Parathyroid adenoma (tissue), 2 donors: ENCODE measurements around the gene CLEC4E.

Experiments used
- H2AFZ ChIP-seq: fragments of 300-600 bp; sonication (generic); one replicate; pipeline ENCODE4 v1.7.0; 2017; ENCODE audit warnings: antibody characterized with exemption, mild to moderate bottlenecking
- H3K27ac ChIP-seq: fragments of 300-600 bp; sonication (generic); one replicate; pipeline ENCODE4 v1.7.0; 2017
- H3K27me3 ChIP-seq: fragments of 300-600 bp; sonication (generic); one replicate; pipeline ENCODE4 v1.7.0; 2017; ENCODE audit warnings: low read length; ENCODE audit not compliant: control insufficient read depth, insufficient read depth
- H3K36me3 ChIP-seq: fragments of 300-600 bp; sonication (generic); one replicate; pipeline ENCODE4 v1.7.0; 2017; ENCODE audit warnings: low read length; ENCODE audit not compliant: control insufficient read depth, insufficient read depth
- H3K4me1 ChIP-seq: fragments of 300-600 bp; sonication (generic); one replicate; pipeline ENCODE4 v1.7.0; 2017; ENCODE audit warnings: control low read depth
- H3K4me2 ChIP-seq: fragments of 300-600 bp; sonication (generic); one replicate; pipeline ENCODE4 v1.7.0; 2017; ENCODE audit warnings: low read length
- H3K4me3 ChIP-seq: fragments of 300-600 bp; sonication (generic); one replicate; pipeline ENCODE4 v1.7.0; 2017; ENCODE audit warnings: low read depth, low read length
- H3K79me2 ChIP-seq: fragments of 300-600 bp; sonication (generic); one replicate; pipeline ENCODE4 v1.7.0; 2017; ENCODE audit warnings: control low read depth
- H3K9ac ChIP-seq: fragments of 300-600 bp; sonication (generic); one replicate; pipeline ENCODE4 v1.7.0; 2017; ENCODE audit warnings: mild to moderate bottlenecking
- H3K9me3 ChIP-seq: fragments of 300-600 bp; sonication (generic); one replicate; pipeline ENCODE4 v1.7.0; 2017; ENCODE audit warnings: low read length; ENCODE audit not compliant: control insufficient read depth
- CTCF ChIP-seq: fragments of 300-600 bp; sonication (generic); IDR thresholded peaks from one replicate; pipeline ENCODE4 v1.7.0; 2017; ENCODE audit warnings: antibody characterized with exemption, mild to moderate bottlenecking
- donor health status: primary hyperparathyroidism.

CLEC4E gene

GRCh38 chr12:8563356-8563755, 22.7 kb upstream of the CLEC4E start:
- Histone ChIP-seq H3K4me1 (no peaks in the 10 kb centered on the region), H3K9me3 (no peaks in the 10 kb centered on the region), H3K4me2 (no peak overlapping the region), H3K79me2 (no peaks in the 10 kb centered on the region), H3K27me3 (no peaks in the 10 kb centered on the region), H3K27ac (no peak overlapping the region), H3K36me3 (no peaks in the 10 kb centered on the region), H3K9ac (no peak overlapping the region), H2AFZ (no peak overlapping the region), H3K4me3 (no peak overlapping the region)
- TF ChIP-seq CTCF = no peak

GRCh38 chr12:8562310-8562709, 21.6 kb upstream of the CLEC4E start:
- Histone ChIP-seq H3K27ac (no peak overlapping the region), H3K4me2 (no peak overlapping the region), H2AFZ (no peak overlapping the region), H3K36me3 (no peaks in the 10 kb centered on the region), H3K9ac (no peak overlapping the region), H3K4me1 (no peaks in the 10 kb centered on the region), H3K9me3 (no peaks in the 10 kb centered on the region), H3K79me2 (no peaks in the 10 kb centered on the region), H3K27me3 (no peaks in the 10 kb centered on the region), H3K4me3 (no peak overlapping the region)
- TF ChIP-seq CTCF = no peak

- Histone ChIP-seq H3K27ac (no peak overlapping the region), H3K79me2 (no peaks in the 10 kb centered on the region), H3K36me3 (no peaks in the 10 kb centered on the region), H3K27me3 (no peaks in the 10 kb centered on the region), H3K9me3 (no peaks in the 10 kb centered on the region), H3K4me1 (no peaks in the 10 kb centered on the region), H2AFZ (no peak overlapping the region), H3K9ac (no peak overlapping the region), H3K4me3 (no peak overlapping the region), H3K4me2 (no peak overlapping the region)
- TF ChIP-seq CTCF = no peak
Measured at GRCh38 chr12:8561011-8561410, 20.3 kb upstream of the CLEC4E start.

GRCh38 chr12:8559676-8560075, 19.0 kb upstream of the CLEC4E start:
- Histone ChIP-seq H3K36me3 (no peaks in the 10 kb centered on the region), H3K9me3 (no peaks in the 10 kb centered on the region), H3K27me3 (no peaks in the 10 kb centered on the region), H2AFZ (no peak overlapping the region), H3K27ac (no peak overlapping the region), H3K9ac (no peak overlapping the region), H3K4me2 (no peak overlapping the region), H3K4me3 (no peak overlapping the region), H3K79me2 (no peaks in the 10 kb centered on the region), H3K4me1 (no peaks in the 10 kb centered on the region)
- no peak for TF ChIP-seq CTCF

GRCh38 chr12:8556531-8557097, 15.9 kb upstream of the CLEC4E start:
- H2AFZ ChIP-seq = no peak overlapping the region
- H3K27me3 ChIP-seq = no peaks in the 10 kb centered on the region
- no peaks in the 10 kb centered on the region for H3K4me1 ChIP-seq
- no peak for TF ChIP-seq CTCF
- H3K4me2 ChIP-seq = no peak overlapping the region
- H3K9me3 ChIP-seq = no peaks in the 10 kb centered on the region
- H3K4me3 ChIP-seq = no peak overlapping the region
- no peak overlapping the region for H3K27ac ChIP-seq
- H3K79me2 ChIP-seq = no peaks in the 10 kb centered on the region
- no peak overlapping the region for H3K9ac ChIP-seq
- no peaks in the 10 kb centered on the region for H3K36me3 ChIP-seq
